Measurements from ENCODE around the gene KRT6A.
A peak's percentile ranks its signal among the peaks of the same experiment; 100 is the strongest.

Gene KRT6A

DNA sequence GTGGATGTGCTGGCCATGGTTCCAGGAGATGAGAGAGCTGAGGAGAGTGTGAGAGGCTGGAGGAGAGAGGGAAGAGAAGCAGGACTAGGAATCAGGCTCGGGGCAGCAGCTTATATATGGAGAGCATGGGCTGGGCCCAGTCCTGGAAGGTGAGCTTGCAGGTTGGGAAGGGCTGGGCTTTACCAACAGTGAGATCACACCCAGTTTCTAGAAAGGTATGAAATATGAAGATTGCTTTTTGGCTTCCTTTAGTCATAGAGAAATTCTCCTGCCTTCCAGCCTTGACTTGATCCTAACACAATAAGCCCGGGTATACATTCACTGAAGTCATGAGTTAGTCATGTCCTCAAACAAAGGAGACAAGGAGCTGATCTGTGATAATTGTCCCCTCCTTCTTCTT, at the start of gene KRT6A:
Gene KRT6A (minus strand): TSS at position 86 of the 400 bp plus-strand sequence. CDS start 69 bp downstream, at position 17.
- DNase-seq: no peak

DNA sequence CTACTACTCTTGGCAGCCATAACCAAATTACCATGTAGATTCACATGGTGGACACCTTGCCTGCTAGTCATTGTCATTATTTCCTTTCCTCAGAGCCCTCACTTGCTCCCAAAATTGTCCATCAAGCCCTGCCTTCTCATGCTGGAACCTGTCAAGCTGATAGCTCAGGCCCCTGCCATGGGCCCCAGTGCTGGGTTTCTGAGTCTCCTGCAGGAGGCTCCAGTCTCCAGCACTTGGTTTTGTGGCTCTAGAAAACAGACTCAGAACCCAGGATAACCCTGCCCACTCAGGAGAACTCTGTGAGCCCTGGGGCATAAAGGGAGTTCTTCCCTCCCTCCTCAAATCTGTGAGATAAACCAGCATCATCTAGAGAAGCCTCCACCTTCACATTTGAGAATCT, 49.1 kb upstream of the KRT6A start:
- no peak for DNase-seq

DNA sequence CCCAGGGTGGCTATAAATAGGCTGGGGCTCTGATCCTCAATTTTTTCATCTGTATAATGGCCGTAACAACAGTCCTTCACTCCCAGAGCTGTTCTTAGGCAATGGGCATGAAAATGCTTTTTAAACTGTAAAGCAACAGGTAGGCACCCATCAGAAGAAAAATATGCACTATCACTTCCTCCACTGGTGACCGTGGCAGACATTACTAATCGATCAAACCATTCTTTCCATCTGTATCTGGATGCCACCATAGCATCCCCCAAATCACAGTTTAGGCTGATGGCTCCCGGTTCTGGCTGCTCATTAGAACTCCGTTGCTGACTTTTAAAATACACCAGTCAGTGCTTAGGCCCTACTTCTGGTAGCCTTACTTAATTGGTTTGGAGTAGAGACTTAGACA, 48.7 kb upstream of the KRT6A start:
- DNase-seq: no peak

DNA sequence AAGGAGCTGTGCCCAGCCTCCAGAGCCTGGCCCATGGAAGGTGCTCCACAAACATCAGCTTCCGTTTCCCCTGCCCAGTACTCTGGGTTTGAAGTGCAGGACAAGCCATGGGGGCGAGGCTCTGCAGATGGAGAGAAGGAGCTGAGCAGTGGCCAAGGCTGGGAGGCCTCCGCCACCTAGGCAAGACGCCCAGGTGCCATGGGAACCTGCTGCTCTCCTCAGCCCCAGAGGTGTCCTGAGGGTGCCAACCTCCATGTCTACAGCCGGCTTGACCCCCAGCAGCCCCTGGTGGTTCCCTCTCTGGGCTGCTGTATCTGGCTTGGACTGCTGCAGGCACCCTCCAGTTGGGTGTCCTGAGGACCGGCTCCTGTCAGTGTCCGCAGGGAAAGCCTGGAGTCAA, 47.5 kb upstream of the KRT6A start:
- DNase-seq: no peak

DNA sequence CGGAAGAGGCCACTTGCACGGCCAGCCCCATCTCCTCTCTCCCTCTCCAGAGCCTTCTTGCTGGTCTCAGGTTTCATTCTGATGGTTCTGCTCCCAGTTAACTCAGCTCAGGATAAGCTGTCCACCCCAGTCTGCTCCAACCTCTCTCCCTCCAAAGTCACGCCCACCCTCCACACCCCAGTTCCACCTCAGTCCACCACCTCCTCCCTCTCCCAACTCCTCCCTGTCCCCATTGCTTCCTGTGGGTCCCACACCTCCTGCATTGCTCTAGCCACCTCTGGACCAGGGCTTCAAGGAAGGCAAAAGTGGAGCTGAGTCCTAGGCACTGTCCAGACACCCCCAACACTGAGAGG, 46.7 kb upstream of the KRT6A start:
- no peak for DNase-seq

DNA sequence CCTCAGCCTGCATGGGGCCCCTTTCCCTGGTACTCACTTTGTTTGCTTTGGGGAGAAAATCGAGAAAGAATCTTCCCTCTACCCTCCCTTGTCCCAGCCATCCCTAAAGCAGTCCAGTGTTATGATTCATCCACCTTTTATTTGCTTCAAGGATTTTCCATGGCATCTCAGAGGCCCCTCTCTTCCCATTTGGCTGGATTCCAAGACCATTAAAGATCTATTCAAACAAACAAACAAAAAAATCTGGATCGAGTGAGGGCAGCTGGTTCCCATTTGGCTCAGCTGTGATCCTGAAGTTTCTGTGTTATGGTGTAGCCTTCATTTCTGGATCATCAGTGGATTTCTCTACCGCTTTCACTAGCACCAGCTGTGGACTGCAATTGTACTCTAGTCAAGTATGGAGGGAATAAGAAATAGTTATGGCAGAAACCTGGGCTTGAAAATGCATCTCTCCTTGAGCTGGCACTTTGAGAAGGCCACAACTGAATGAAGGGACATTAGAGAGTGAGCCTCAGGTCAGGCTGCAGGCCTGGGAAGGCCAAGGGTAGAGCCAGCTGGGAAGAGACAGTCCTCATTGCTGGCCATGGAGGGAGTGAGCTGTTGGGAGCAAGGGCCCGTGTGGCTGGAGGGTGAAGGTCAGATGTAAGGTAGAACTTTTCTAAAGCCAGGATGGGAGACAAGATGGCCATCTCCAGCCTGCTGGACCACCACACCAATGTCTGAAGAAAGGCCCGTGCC, 46.2 kb upstream of the KRT6A start:
- DNase-seq: peak; percentile 52

DNA sequence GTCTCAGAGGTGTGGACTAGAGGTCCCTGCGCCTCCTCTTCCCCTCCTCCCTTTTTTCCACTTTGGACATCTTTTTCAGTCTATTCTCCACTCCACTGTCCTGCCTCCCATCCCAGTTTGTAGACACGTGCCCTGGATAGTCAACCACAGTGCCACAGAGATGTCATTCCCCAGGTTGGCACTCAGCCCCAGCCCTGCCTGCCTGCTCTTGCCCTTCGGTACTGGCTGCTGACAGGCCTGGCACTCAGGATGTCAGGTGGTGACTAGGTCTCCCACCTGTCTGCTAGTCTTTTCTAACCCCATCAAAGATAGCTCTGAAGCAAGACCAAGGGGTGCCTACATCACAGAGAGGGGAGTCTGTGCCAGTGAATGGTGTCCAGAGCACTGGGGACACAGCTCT, 44.0 kb upstream of the KRT6A start:
- DNase-seq: no peak

DNA sequence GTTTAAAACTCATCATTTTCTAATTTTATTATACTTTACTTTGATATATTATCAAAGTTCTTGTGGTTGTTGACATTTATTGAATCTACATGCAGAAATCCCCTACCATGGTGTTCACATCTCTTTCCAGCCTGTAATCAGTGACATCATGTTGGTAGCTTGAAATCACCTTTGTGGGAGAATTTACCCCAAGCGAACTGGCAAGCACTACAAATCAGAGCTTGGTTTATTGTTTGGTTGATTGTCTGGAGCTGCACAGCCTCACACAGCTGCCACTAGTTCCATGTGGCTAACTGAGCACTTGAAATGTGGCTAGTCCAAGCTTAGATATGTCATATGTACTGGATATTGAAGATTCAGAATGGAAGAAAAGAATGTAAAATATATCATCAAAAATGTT, 42.5 kb upstream of the KRT6A start:
- DNase-seq: no peak

DNA sequence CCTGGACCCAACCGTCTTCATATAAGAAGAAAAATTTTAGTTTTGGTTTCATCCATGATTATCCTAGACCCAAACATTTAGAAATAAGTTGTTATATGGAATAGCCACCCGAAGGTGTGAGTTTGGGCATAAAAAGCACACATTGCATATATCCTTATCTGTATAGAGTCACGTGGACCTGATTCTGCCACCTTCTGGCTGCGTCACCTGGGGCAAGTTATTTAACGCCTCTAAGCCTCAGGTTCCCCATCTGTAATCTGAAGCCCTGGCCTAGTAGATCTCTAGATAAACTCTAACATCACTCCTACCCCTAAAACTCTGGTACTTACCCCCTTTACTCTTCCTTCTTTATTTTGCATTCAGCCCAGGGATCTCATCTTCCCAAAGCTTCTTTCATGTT, 41.4 kb upstream of the KRT6A start:
- DNase-seq: no peak

DNA sequence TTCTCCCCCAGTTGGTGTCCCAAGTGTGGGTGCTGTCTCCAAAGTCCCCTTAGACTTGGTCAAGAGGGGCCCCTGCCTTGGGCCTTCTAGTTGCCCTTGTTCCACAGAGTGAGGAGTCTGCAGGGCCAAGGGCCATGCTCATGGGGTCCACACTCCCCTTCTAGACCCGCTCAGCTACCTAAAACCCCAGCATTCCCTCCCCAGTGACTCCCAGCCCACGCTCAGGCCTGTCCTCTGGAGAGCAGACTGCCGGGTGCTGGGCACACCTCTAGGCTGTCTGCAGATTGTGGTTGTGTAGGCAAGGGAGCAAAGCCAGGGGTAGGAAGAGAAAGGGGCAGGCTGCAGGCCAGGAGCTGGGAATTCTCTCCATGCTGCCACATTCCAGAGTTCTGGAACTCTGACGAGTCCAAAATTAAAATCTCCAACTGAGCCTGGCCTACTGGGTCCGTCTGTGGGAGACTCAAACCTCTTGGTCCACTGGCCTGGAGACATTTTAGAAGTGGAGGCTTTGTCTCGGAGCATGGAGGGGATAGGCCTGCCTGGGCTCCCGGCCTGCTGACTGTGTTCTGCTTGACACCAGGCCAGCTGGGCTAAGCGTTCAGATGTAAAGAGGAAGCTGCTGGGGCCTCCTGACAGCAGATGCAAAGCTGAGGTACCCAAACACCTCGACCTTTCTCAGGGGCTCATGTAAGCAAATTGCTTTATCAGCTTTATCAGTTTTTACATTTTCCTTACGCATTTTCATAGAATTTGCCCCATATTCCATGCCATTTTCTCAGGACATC, 40.8 kb upstream of the KRT6A start:
- no peak for DNase-seq

DNA sequence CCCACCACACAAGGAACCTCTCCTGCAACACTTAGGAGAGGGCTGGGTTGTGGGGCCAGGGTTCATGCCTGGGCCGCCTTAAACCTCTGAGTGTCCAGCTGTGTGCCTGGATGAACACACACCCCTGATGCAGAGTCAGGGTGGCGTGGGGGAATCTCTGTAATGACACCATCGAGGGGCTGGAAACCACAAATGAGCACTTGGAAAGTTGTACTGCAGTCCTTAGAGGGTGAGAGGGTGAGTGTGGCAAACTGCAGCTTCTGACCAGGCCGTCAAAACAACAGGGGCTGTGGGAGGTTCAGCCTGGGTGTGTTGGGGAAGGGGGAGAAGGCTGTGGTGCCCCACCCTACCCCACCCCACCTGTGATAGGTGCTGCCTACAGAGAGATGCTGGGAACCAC, 39.6 kb upstream of the KRT6A start:
- no peak for DNase-seq

DNA sequence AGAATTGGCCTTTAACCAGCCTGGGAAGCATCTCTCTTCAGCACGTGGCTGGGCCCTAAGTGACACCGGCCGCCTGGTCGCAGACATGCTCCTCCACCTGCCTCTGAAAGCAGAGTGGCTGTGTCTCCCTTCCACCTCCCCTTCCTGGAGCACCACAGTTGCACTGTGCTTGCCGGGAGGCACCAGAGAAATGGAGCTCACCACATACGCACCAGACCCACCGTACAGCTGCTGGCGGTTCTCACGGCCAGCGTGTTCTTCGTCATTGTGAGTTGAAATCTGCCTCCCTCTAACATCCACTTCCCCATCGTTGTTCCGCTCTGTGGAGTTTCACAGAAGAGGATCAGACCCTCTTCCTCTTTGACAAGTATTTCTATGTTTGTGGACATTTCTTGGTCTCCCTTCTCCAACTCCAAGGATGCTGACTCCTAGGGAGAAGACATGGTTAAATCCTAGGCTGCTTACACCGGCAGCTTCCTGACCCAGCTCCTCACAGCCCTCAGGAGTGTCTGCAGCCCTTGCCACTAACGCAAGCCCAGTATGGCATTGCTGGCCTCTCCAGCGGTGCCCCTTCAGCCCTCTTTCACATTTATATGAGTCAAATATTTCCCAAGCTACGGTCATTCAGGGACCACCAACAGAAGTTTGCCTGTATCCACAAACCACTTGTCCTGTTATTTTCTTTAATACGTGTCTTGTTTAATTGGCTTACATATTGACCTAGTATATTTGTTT, 38.7 kb upstream of the KRT6A start:
- no peak for DNase-seq

DNA sequence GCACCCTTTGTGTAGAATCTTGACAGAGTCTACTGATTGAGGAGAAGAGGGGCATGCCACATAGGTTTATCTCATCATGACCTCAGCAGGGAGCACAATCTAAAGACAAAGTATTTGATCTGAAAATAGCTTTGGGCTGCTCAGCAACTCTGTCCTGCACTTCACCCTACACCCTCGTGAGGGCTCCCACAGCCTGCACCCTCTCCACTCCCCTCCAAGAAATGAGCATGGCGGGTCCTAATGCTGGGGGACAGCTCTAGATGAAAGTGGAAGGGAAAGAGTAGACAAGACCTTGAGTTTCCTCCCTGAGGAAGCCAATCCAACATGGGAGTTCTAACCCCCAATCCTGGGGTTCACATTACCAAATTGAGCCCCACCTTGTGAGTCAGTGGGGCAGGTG, 37.8 kb upstream of the KRT6A start:
- DNase-seq: no peak

DNA sequence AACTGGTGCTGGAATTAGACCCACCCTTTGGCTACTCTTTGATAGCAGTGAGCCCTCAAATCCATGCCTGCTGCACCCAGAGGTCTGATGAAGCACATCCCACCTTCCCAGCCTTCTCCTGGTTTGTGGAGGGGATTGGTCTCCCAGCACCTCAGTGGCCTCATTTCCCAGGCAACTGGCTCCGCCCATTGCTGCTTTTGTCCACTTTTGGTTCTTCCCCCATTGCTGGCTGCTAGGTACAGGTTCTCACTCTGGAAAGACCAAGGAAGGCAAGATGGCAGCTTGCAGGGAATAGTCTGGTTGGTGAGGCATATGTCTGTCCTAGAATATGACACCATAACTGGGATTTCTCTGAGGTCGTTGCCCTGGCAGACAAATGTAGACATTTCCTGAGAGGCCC, 37.3 kb upstream of the KRT6A start:
- no peak for DNase-seq

DNA sequence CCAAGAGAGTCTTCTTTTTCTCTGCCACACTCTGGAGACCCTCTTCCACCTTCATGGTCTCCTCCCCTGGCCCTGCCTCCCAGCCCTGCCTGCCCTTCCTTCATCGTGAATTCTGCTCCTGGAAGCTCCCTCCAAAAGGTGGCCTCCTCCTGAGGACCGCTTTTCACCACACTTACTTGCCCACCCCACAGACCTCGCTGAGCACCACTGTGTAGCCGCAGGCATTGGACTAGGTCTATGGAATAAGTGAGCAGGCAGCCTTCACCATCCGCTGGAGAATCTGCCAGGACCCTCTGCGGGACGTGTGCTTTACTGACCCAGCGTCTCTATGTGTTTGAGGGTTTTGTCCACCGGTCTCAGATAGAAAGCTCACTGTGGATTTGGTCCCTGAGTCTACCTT, 36.8 kb upstream of the KRT6A start:
- DNase-seq: no peak

DNA sequence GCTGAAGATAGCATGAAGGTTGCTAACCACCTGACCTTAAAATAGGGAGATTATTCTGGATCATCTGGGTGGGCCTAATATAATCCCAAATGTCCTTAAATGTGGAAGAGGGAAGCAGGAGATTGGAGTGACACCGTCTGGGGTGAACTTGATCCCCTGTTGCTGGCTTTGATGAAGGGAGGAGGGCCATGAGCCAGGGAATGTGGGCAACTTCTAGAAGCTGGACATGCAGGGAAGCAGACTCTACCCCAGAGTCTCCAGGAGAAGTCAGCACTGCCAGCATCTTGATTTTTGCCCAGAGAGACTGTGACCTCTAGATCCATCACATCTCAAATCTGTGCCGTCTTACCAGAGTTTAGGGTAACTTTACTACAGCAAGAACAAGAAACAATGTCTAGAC, 36.4 kb upstream of the KRT6A start:
- no peak for DNase-seq

DNA sequence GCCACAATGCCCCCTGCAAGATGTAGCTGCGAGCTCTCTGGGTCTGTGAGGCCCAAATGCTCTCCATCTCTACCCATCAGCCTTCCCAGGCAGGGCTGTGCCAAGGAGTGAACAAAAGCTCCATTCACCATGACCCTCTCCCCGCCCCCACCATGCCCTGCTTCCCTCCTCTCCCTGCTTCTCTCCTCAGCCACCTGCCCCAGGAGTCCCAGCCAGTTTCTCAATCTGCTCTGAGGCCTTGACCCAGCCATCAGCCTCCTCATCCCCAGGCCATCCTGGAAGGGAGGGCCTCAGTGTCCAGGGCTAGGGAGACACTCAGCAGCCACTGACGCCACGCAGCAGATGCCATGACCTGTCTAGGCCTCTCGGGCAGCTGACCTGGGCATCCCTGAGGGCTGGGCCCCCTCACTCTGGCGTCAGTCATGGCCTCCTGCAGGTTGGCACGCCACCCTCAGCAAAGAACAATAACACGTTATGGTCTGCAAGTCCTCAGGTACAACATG, 35.6 kb upstream of the KRT6A start:
- DNase-seq: no peak

DNA sequence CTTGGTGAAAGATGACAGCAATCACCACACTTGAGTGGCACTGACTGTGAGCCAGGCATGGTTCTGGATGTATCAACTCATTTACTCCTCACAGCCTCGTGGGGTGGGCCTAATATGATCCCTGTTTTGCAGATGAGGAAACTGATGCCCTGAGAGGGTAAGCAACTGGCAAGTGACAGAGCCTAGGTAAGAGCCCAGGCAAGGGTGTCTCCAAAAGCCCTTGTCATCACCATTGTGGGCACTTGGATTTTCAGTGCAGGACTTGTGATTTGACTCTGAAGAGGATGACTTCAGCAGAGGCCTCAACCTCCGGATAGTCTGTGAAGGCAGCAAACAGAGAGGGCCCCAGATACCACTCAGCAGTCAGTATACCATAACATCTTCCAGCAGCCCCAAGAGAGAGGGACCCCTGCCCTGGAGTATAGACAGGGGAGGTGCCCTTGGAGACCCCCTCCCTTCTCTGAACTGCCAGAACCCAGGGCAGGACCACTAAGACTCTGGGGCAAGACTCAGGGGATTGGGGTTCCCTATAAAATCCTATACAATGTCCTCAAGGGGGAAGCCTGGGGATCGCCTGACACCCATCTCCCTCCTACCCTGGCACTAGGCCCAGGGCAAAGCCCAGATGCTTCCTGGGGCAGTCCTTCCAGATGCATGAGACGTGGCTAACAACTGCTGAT, 34.2 kb upstream of the KRT6A start:
- DNase-seq: no peak

DNA sequence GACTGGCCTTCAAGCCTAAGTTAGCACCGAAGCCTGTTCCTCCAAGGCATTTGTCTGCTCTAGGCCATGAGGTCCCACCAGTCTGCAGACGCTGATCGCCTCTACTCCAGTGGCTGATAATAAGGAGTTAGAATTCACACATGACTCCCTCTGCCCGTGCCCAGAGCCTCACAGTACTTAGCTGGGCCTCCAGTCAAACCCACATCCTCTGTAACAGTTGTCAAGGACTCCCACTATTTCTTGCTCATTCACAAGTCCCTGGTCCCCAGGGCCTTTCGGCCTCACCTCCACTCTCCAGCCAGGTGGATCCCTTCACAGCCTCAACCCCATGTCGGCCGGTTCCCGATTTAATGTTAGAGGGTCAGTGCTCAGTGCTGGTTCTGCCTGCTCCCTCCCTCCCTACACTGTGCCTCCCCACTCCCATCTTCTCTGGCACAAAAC, 33.5 kb upstream of the KRT6A start:
- no peak for DNase-seq

DNA sequence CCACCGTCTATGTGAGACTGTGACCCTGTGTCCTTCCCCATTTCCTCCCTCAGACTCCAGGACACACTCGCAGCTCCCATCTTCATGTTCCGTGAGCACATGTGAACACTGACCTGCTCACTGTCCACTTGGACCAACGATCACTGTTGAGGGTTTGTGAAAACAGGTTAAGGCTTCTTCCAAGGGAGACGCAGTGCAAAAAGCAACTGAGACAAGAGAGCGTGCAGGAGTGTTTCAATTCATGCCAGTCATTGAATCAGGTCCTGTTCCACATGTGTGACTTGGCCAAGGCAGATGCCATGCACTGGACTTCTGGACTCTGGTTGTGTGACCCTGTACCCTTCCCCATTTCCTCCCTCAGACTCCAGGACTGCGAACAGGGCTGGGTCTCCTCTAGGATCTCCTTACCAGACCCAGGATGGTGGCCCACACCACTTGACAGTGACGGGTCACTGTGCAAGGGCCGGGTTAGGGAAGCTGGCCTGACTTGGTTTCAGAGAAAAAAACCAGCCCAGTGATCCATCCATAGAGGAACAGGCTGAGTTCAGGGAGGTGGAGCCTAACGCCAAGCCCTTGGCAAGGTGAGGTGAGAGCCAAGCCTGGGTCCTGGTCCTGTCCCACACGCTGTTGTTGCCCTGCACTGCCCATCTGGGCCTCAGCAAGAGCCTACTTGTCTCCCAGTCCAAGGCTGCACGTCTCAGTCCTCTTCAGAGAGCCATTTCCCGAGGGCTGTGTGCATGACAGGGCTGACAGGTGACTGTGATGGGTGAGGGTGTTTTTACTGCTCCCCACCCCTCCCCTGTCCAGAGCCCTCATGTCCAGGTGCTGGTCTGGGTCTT, 32.8 kb upstream of the KRT6A start:
- no peak for DNase-seq

DNA sequence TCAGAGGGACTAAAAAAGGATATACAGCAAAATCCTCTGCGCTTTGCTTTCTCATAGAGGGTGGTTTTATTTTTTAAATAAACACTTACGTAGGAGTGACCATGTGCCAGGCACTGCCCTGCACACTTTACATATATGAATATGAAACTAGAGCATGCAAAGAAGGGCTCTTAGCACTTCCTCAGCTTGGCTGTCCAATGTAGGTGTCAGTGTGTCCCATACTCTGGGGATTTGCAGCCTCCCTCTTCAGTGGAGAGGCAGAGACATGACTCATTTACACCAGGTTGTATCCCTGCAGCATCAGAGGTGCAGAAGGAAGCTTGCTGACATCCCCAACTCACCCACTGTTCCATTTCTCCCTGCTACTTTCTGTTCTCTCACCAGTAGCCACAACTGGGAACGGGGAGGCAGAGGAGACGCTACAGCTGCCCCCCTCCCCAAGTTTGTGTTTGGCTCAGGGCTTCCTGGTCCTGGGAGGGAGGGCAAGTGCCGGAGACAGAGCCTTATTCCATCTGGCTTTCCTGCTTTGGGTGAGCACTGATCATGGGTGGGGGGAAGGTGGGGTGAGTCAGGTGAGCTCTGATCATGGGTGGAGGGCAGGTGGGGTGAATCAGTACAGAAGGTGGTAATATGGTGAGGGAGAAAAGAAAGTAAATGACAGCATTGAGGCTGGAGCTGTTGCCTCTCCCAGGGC, 32.0 kb upstream of the KRT6A start:
- DNase-seq: no peak

Data from NCI-H774 (cell line).